ENCODE data around the gene ANKMY2.

DNA sequence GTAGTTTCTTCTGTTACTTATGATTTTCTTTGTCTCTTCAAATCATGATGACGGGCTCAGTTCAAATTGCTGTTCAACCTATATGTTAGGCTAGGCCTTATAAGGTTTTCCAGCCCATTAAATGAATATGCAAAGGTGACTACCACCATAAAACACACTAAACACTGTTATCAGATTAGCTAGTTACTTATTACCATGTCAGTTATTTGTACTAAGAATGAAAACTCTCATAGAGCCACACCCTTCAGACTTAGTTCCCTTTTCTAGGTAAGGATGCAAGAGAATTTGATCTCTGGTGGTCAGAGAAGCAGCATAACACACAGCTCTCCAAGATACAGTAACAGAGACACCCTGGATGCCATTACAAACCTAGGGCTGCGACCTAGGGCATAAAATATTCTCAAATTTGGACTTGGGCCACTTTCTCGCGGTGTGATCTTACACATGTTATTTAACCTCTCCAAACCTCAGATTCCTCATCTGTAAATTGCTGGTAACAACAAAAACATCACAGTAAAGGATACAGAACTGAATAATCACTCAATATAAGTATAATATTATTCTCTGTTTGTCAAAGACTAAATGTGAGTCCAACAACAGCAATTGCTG is 35.6 kb downstream of the ANKMY2 start:
- TF ChIP-seq EZH2 (IDR thresholded peaks at IDR 0.05) (no peak), POLR2AphosphoS5 (IDR thresholded peaks at IDR 0.05; ENCODE audit: borderline replicate concordance, low read depth, low read length) (no peak), FOXP2 (optimal IDR thresholded peaks at IDR 0.05; ENCODE audit: control extremely low read depth, extremely low read length, insufficient read depth) (no peak)
